HepG2 (cell line): Measurements from ENCODE around the gene JAZF1. TPM values are rescaled to one million over a fixed set of nuclear protein-coding genes. Genes with fewer than 3 reads are reported as not detected.

Experiments used
- ATAC-seq: fragments of 200-7000 bp; cut with Tn5 transposase; 3 replicates; pipeline ENCODE4 v1.9.1; 2020; ENCODE audit warnings: mild to moderate bottlenecking, moderate library complexity
- BruUV-seq: library from RNA; stranded (reverse); fragments of 400-500 nt; replicated peaks from 2 replicates; lab custom pipeline; 2021; lab: Mats Ljungman, UMichigan
- CTCF ChIA-PET: fragments of 300-600 bp; formaldehyde crosslinking; extraction: SDS; loops from one replicate; lab custom pipeline; 2021; ENCODE audit warnings: low total read pairs, inconsistent platforms, low intra/inter-chr PET ratio; lab: Yijun Ruan, JAX
- POLR2A ChIA-PET: fragments of 350-600 bp; sonication (Branson Sonifier 250); formaldehyde crosslinking; loops from one replicate; lab custom pipeline; 2020; ENCODE audit warnings: antibody characterized with exemption, inconsistent platforms; lab: Yijun Ruan, JAX
- DNase-seq: peaks from one replicate; pipeline ENCODE4 v3.0.0-alpha.2; 2015; ENCODE audit warnings: low spot score
- FAIRE-seq: peaks from 3 replicates; lab custom pipeline; 2011; peaks lifted over from hg19 to GRCh38; lab: Jason Lieb, UNC
- H2AFZ ChIP-seq: one replicate; pipeline ENCODE4 v1.6.1; 2011; ENCODE audit warnings: low read length, inconsistent platforms
- H3K27ac ChIP-seq: fragments of 300-600 bp; 3 replicates; pipeline ENCODE4 v1.8.0; 2011; ENCODE audit warnings: mixed run types, mild to moderate bottlenecking, mixed read lengths, low read length, inconsistent platforms; ENCODE audit not compliant: insufficient read depth; ENCODE audit errors: extremely low read length
- H3K27me3 ChIP-seq, 2 experiments: fragments of 200-600 bp in 1 of 2; 2 replicates in 1 of 2; 3 replicates in 1 of 2; pipeline versions ENCODE4 v1.6.0 to v1.8.0; 2011; ENCODE audit warnings: low read length in 2 of 2, mild to moderate bottlenecking in 2 of 2, moderate library complexity in 2 of 2, inconsistent platforms in 1 of 2; ENCODE audit not compliant: insufficient read depth in 2 of 2, control insufficient read depth in 1 of 2
- H3K36me3 ChIP-seq, 2 experiments: fragments of 200-600 bp in 1 of 2; replicated peaks in 1 of 2; 2 replicates in 1 of 2; 3 replicates in 1 of 2; pipeline versions ENCODE4 v1.5.1 to v1.8.0; 2011; ENCODE audit warnings: low read length in 2 of 2, inconsistent platforms in 1 of 2; ENCODE audit not compliant: insufficient read depth in 2 of 2, control insufficient read depth in 1 of 2
- H3K4me1 ChIP-seq: 2 replicates; pipeline ENCODE4 v1.5.1; 2012; ENCODE audit warnings: low read length, inconsistent platforms; ENCODE audit not compliant: insufficient read depth
- H3K4me2 ChIP-seq: 2 replicates; pipeline ENCODE4 v1.6.0; 2011; ENCODE audit warnings: low read depth, low read length, inconsistent platforms
- H3K4me3 ChIP-seq, 3 experiments: fragments of 200-600 bp in 1 of 3; sonication (generic), shearing (Covaris generic) in 1 of 3; replicated peaks in 1 of 3; 2 replicates each; pipeline ENCODE4 v1.5.1; 2011 to 2016; ENCODE audit warnings: low read length in 3 of 3, inconsistent platforms in 2 of 3, low read depth in 2 of 3, mild to moderate bottlenecking in 2 of 3, control low read depth in 1 of 3, mixed read lengths in 1 of 3; ENCODE audit not compliant: insufficient read depth in 1 of 3
- H3K79me2 ChIP-seq: one replicate; pipeline ENCODE4 v1.6.1; 2011; ENCODE audit warnings: low read length, inconsistent platforms; ENCODE audit not compliant: insufficient read depth
- H3K9ac ChIP-seq: 2 replicates; pipeline ENCODE4 v1.6.0; 2011; ENCODE audit warnings: mild to moderate bottlenecking, low read depth, low read length, inconsistent platforms; ENCODE audit not compliant: insufficient read depth
- H3K9me3 ChIP-seq: 2 replicates; pipeline ENCODE4 v1.5.1; 2012; ENCODE audit warnings: mild to moderate bottlenecking, low read length
- H4K20me1 ChIP-seq: 2 replicates; pipeline ENCODE4 v1.6.0; 2011; ENCODE audit warnings: inconsistent platforms, mild to moderate bottlenecking, low read length, moderate library complexity; ENCODE audit not compliant: insufficient read depth
- IRX3 ChIP-seq: sonication (generic); formaldehyde crosslinking; IDR thresholded peaks from 2 replicates; pipeline ENCODE4 v1.8.1; 2023; ENCODE audit warnings: mild to moderate bottlenecking, low read depth, missing genetic modification reagents, borderline replicate concordance
- MLX ChIP-seq: IDR thresholded peaks from 2 replicates; pipeline ENCODE4 v1.6.1; 2016
- POLR2G ChIP-seq: fragments of 200-400 bp; formaldehyde crosslinking; IDR thresholded peaks from 2 replicates; pipeline ENCODE4 v1.6.1; 2018; ENCODE audit warnings: mild to moderate bottlenecking, low read depth, low read length, moderate library complexity
- U2AF2 ChIP-seq: fragments of 200-400 bp; formaldehyde crosslinking; IDR thresholded peaks from 2 replicates; pipeline ENCODE4 v1.6.1; 2017; ENCODE audit warnings: low read depth, mild to moderate bottlenecking, low read length
- ZFP90 ChIP-seq: sonication (generic); formaldehyde crosslinking; IDR thresholded peaks from 2 replicates; pipeline ENCODE4 v1.8.0; 2022; ENCODE audit warnings: missing genetic modification reagents, mild to moderate bottlenecking, inconsistent platforms, borderline replicate concordance
- ZNF326 ChIP-seq: sonication (generic); formaldehyde crosslinking; IDR thresholded peaks from 2 replicates; pipeline ENCODE4 v1.4.0; 2020; ENCODE audit warnings: missing genetic modification reagents, borderline replicate concordance
- ZNF441 ChIP-seq: sonication (generic); formaldehyde crosslinking; IDR thresholded peaks from 2 replicates; pipeline ENCODE4 v1.7.0; 2021; ENCODE audit warnings: missing genetic modification reagents, borderline replicate concordance
- ZNF761 ChIP-seq: sonication (generic); formaldehyde crosslinking; conservative IDR thresholded peaks from 2 replicates; pipeline ENCODE4 v1.4.0; 2020; ENCODE audit warnings: mild to moderate bottlenecking, missing genetic modification reagents
- WGBS: methylation state at CpG from one replicate; pipeline ENCODE4 v1.1.6; 2017; ENCODE audit warnings: low lambda C conversion rate; 5-methylcytosine and 5-hydroxymethylcytosine counted together
- in situ Hi-C: cut with HindIII; loops from 2 replicates; pipeline ENCODE4 v1.10.0; 2017; ENCODE audit warnings: low pct_unique_long_range_greater_than_20kb; ENCODE audit not compliant: extremely low pct_ligation_motif_present
- intact Hi-C: fragments of 100-400 bp; cut with micrococcal nuclease; formaldehyde crosslinking; loops from one replicate; pipeline ENCODE4 v1.10.0; 2022; ENCODE audit not compliant: unreplicated experiment
- polyA plus RNA-seq, 8 experiments: library from polyadenylated mRNA; depleted of rRNA in 3 of 8; stranded (reverse) in 7 of 8; unstranded in 1 of 8; fragments of >200 nt; fragmentation: Illumina TruSeq in 4 of 8; extraction: Trizol in 4 of 8; gene quantifications; 2 replicates each; pipeline versions ENCODE4 v1.2.1 to v1.2.3, GENCODE V29; 2011 to 2016; ENCODE audit warnings: low read depth in 4 of 8, missing spikeins in 1 of 8, mixed read lengths in 1 of 8; ENCODE audit not compliant: insufficient read depth in 1 of 8
- total RNA-seq, 5 experiments: library from RNA; depleted of rRNA; stranded (reverse); fragments of >200 nt; fragmentation: Illumina TruSeq; extraction: Trizol; gene quantifications; 2 replicates each; pipeline ENCODE4 v1.2.3, GENCODE V29; 2016; ENCODE audit warnings: low read depth in 1 of 5

Gene JAZF1
- total and polyA plus RNA-seq, 2 of the 13 experiments (the other 11 are each of a cell fraction or from before 2014, with no cell fraction given): not detected

DNA sequence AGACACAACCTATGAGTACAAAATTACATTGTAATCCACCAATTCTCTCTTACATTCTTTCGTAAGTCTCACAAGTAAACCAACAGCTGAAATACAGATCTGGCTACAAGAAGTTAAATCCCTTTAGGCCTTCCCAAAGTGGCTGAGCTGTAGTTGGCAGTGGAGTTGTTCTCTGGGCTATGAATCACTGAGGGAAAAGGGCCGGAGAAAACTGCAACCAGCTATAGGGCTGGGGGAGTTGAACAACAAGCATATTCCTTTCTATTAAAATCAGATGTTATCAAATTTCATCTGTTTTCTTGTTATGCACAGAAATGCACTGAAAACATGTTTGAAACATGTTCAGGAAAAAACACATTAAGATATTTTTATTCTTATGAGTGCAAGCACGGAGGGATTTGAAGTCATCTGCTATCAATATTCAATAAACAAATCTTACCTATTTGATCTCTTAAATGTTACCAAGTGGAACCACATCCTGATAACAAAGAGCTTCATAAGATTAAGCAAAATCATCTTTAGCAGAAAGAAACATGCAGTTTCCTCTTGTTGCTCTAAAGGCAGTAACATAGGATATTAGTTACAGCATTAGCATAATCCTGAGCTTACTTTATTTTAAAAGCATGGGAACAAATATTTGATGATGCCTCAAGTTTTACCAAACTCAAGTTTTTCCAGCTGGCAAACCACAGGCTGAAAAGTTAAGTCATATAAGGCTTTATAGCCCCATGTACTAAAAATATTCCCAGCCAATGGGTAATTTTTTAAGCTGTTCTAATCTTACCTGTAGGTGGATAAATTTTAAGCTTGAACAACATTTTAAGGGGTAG lies 227.9 kb downstream of the JAZF1 start:
- intact Hi-C loops: no loop called here
- Histone ChIP-seq H3K27me3 (peaks cover 0 to 24% of the 10 kb centered on the region in 2 experiments; a peak in 4 of 5 replicates), H3K9me3 (no peaks in the 10 kb centered on the region), H4K20me1 (no peaks in the 10 kb centered on the region), H3K4me1 (no peaks in the 10 kb centered on the region), H3K4me3 (no peak overlapping the region), H3K79me2 (no peaks in the 10 kb centered on the region), H3K36me3 (no peaks in the 10 kb centered on the region), H2AFZ (no peak overlapping the region), H3K4me2 (no peak overlapping the region), H3K27ac (no peak overlapping the region), H3K9ac (no peak overlapping the region)
- ATAC-seq (no peak), DNase-seq (no peak), FAIRE-seq (no peak)
- ChIA-PET POLR2A (no interaction called here), CTCF (no interaction called here)
- WGBS: 34% methylated on average over 3 of the region's 3 CpGs
- no TSS peak for BruUV-seq
- no peak for TF ChIP-seq ZNF326 (CRISPR knock-in tag)
- TF ChIP-seq ZFP90 (CRISPR knock-in tag): no peak
- TF ChIP-seq ZNF441: no peak
- TF ChIP-seq ZNF761 (CRISPR knock-in tag): no peak
- TF ChIP-seq IRX3 (CRISPR knock-in tag): no peak
- no peak for TF ChIP-seq U2AF2
- TF ChIP-seq POLR2G: no peak
- TF ChIP-seq MLX: no peak
- in situ Hi-C loops: no loop called here
